HG02588 (cell line): Measurements from ENCODE around the gene WDR7.
A peak's percentile ranks its signal among the peaks of the same experiment; 100 is the strongest.
"Not testable (repeated sequence)": the region's sequence is repeated elsewhere in the genome, so short reads cannot be mapped to it uniquely, and the experiment has no call there.

Experiments
- ATAC-seq: cut with Tn5 transposase; IDR thresholded peaks from one replicate; pipeline ENCODE4 v1.9.1; 2021; ENCODE audit warnings: mild to moderate bottlenecking, moderate library complexity; ENCODE audit not compliant: unreplicated experiment

The WDR7 gene

GRCh38 chr18:56652802-56653201 lies 1.6 kb downstream of the WDR7 start:
- no peak for ATAC-seq

- ATAC-seq = not testable (repeated sequence)
Observed at GRCh38 chr18:56654280-56654679, 3.1 kb downstream of the WDR7 start.

- ATAC-seq = no peak
Observed at GRCh38 chr18:56658261-56658660, 7.1 kb downstream of the WDR7 start.

DNA sequence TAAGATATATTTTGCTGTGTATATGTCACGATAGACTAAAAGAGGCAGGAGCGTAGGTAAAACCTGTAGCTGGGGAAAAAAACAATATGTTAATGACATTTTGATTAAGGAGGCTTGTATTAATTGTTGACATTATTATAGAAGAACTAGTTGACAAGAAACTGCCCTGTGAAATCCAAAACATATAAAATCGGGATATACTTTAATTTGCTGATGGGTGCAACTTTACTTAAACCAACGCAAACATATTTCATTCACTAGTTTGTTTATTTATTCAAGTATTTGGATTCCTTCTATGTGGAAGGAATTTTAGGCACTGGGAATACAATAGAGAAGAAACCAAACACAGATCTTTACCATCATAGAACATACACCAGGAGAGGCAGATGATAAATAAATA lies 8.0 kb downstream of the WDR7 start:
- no peak for ATAC-seq

DNA sequence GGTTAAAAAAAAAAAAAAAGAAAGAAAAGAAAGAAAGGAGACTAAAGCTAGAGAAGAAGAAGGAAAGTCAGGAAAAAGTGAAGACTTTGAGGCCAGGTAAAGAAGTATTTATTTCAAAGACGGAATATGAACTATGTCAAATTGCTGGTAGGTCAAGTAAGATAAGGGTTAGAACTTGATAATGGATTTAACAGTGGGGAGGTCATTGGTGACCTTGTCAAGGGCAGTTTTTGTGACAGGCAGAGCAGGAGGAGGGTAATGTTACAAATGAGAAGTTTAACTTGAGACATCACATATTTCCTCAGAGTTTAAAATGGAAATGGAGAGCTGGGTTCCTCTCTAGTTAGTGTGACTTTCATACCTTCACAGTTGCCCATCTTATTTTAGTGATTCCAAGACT lies 9.5 kb downstream of the WDR7 start:
- no peak for ATAC-seq

- no peak for ATAC-seq
Observed at GRCh38 chr18:56661360-56662062, 10.4 kb downstream of the WDR7 start.

- no peak for ATAC-seq
Observed at GRCh38 chr18:56662063-56662408, 10.9 kb downstream of the WDR7 start.

DNA sequence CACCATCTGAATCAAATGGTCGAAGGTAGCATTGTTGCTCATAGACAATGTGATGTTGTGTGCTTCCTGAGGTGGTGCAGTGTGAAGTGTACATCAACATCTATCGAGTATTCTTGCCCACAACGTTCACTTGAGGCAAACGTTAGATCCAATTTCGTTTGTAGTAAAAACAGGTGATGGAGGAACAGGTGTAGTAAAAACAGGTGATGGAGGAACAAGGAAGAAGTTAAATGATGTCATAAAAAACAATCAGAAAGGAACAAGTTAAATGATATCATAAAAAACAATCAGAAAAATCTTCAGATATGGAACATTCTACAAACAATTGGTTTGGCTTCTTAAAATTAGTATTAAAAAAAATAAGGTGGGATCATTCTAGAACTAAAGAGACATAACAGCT lies 11.3 kb downstream of the WDR7 start:
- ATAC-seq = no peak

DNA sequence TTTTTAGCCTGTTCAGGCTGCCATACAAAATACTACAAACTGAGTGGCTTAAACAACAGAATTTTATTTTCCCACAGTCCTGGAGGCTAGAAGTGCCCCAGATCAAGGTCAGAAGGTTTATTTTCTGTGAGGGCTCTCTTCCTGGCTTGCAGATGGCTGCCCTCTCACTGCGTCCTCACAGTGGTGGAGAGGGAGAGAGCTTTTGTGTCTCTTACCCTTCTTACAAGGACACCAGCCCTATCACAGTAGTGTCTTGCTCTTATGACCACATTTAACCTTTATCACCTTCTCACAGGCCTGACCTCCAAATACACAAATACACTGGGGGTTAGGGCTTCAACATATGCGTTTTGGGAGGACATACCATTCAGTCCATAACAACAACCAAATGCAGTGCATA lies 11.7 kb downstream of the WDR7 start:
- ATAC-seq = no peak

DNA sequence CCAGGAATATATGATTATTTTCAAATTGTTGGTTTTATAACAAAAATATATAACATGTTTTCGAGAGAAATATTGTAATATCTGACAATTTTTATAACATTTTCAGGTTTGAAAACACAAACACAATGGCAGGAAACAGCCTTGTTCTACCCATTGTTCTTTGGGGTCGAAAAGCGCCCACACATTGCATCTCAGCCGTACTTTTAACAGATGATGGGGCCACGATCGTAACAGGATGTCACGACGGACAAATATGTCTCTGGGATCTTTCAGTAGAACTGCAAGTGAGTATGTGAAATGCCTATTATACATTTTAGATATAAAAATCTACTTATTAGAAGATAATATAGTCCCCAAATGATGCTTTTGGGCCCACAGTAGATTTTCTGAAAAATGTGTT lies 21.2 kb downstream of the WDR7 start:
- ATAC-seq = no peak

DNA sequence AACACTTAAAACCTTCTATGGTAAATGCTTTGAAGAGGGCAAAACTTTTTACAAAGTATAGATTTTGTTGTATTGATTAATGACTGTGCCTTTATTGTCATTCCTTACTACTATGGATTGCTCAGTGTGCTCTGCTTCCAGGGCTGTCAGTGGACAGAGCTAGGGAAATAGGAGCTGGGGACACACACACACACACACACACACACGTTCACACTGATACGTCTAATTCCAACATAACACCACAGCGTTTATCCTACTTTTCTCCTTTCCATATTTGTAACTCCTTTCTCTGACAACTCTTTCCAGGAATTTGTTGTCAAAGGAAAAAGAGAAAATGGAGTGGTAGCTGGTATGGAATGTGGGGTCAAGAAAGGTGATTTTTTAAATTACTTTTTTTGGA lies 21.8 kb downstream of the WDR7 start:
- no peak for ATAC-seq

DNA sequence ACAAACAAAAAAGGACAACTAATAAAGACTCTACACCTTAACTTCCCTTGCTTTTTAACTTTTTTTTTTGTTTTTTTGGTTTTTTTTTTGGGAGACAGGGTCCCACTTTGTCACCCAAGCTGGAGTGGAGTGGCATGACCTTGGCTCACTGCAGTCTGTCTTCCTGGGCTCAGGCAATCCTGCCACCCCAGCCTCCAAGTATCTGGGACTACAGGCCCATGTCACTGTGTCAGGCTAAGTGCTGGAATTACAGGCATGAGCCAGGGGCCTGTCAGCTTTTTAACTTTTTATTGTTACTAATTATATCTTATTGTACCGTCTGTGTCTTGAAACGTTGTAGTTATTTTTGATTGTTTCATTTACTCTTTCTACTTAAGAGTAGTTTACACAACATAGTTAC lies 25.5 kb downstream of the WDR7 start:
- no peak for ATAC-seq

DNA sequence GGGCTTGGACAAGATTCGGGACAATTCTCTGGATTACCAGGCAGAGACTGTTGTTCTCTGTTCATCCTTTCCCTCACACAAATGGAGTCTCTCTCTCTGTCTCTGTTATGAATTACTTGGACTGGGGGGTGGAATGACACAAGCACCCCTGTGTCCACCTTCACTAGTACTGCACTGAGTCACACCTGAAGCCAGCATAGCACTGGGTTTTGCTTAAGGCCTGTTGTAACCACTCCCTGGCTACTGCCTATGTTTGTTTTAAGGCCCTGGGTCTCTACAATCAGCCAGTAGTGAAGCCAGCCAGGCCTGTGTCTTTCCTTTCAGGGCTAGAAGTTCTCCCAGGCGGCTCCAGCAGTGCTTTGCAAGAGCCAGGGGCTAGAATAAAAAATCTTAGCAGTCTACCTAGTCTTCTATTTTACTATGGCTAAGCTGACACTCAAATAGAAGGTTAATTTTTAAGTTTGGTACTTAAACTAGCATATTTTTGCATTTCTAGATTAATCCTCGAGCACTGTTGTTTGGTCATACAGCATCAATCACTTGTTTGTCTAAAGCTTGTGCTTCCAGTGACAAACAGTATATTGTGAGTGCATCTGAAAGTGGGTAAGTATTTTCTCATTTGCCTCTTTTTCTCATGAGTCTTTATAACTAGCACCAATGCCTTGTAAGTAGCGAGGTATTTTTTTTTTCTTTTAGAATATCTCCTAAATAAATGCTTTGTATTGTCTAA lies 27.8 kb downstream of the WDR7 start:
- no peak for ATAC-seq

DNA sequence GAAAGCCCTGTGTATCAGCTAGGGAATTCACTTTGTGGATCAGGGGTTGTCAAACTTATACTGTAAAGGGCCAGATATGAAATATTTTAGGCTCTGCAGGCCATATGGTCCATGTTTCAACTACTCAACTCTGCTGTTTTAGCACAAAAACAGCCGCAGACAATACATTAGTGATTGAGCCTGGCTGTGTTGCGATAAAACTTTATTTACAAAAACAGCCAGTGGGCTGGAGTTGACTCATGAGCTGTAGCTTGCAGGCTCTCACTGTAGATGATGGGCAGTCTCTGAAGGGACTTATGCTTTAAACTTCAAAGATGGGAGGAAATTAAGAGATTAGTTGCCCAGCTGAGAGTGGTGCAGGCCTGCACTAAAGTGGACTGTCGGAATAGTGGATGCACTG lies 33.1 kb downstream of the WDR7 start:
- no peak for ATAC-seq

- no peak for ATAC-seq
Observed at GRCh38 chr18:56691530-56691929, 40.4 kb downstream of the WDR7 start.

DNA sequence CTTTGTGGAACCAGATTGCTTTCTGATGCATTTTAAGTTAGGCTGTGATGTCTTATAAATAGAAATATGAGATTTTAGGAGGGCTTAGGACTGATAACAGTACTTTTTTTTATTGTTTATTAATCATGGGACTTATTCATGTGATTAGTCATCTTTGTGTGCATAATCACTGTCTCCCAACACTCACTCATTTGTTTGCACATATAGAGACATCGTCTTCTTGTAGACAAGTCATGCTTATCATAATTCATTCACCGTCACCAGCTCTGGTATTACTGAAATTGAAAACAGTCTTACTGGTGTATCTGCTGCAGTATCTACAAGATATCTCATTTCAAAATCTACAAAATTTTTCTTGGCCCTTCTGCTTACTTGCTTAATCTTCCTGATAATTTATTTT lies 45.8 kb downstream of the WDR7 start:
- ATAC-seq = no peak

DNA sequence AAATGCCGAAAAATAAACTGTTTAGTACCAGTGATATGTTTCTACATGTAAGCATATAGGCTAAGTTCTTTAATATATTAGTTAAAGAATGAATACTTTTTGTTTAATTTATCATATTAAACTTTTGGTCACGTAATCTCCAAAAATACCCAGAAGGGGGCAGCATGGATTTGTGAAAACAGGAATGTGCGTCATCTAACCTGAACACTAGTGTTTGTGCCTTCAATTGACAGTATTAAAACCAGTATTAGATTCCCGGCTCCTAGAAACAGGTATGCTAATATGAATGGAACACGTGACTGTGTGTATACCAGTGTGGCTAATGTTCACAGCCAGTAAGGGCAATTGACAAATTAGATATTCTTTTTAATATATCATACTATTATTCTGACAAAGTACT lies 51.8 kb downstream of the WDR7 start:
- no peak for ATAC-seq

- ATAC-seq = peak; percentile 99
Observed at GRCh38 chr18:56709463-56709862, 58.3 kb downstream of the WDR7 start.

DNA sequence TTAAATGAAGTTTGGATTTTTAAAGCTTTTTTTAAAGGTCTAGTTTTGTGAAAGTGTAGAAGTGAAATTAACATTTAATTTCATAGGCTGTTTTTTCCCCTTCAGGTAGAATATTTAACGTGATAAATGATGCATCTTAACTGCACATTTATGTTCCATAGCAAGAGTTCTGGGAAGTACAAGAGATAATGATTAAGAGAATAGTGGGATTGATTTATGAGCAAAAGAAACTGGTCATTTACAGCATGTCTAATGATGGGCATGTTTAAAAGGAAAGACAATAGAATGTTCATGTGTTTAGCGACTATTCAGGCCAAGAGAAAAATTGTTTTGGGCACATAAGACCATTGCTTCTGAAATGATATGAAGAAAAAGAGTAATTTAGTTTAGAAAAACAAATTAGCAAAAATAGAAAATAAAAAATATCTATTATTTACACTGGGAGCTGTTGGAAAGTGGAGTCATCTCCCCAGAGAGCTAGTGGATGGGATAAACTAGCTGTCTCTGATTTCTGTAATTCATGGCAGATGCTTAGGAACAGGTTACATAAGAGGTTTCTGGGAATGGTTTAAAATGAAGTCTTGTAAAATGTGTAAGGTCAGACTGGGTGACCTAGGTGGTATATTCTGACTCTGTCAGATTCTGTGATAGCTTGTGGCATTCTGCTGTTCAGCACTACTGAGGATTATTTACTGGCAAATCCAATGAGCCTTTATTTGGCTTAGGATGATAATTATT lies 60.7 kb downstream of the WDR7 start:
- no peak for ATAC-seq

- no peak for ATAC-seq
Observed at GRCh38 chr18:56712761-56713160, 61.6 kb downstream of the WDR7 start.

DNA sequence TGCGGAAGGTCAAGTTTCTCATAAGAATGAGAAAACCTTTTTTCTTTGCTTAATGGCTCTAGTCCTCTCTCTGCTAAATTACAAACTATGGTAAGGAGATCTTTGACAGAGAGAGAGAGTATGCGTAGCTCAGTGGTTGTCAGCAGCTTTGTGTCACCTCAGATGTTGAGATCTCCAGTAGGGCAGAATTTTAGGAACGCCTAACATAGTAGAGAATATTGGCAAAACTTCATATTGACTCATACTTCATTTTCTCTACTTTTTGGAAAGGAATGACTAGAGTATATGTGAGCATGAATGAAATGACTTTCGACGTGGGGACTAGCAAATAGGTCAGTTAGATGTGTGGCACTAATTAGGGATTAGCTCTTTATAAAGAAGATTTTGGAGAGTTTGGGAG lies 64.0 kb downstream of the WDR7 start:
- no peak for ATAC-seq

GRCh38 chr18:56716692-56717146 lies 65.6 kb downstream of the WDR7 start:
- no peak for ATAC-seq
